GM20000 (cell line): ENCODE data around the gene CR1.

Experiments
- DNase-seq: peaks from one replicate; pipeline ENCODE4 v3.0.0; 2012; ENCODE audit warnings: low spot score
- CTCF ChIP-seq: IDR thresholded peaks from 2 replicates; pipeline ENCODE4 v1.5.1; 2012; ENCODE audit warnings: mild to moderate bottlenecking, control low read depth; ENCODE audit errors: extremely low read depth, missing control alignments

Gene CR1

GRCh38 chr1:207646171-207646570 lies 150.2 kb downstream of the CR1 start:
- TF ChIP-seq CTCF, result no peak
- no peak for DNase-seq

- no peak for DNase-seq
- no peak for TF ChIP-seq CTCF
Observed at GRCh38 chr1:207646944-207647579, 151.1 kb downstream of the CR1 start.

- DNase-seq, result no peak
- TF ChIP-seq CTCF, result no peak
Observed at GRCh38 chr1:207647671-207648333, 151.8 kb downstream of the CR1 start.

GRCh38 chr1:207648334-207649209 lies 152.6 kb downstream of the CR1 start:
- TF ChIP-seq CTCF, result no peak
- DNase-seq, result no peak

GRCh38 chr1:207649210-207649753 lies 153.3 kb downstream of the CR1 start:
- DNase-seq, result no peak
- no peak for TF ChIP-seq CTCF

- no peak for DNase-seq
- TF ChIP-seq CTCF, result no peak
Observed at GRCh38 chr1:207649865-207650580, 154.1 kb downstream of the CR1 start.
